HCT116 (cell line): Measurements from ENCODE around the gene TRIP13.

Experiments used
- CEBPB ChIP-seq: IDR thresholded peaks from 2 replicates; pipeline ENCODE4 v1.6.1; 2012; ENCODE audit warnings: low read depth
- CTCF ChIP-seq, 3 experiments: fragments of 200-600 bp in 1 of 3; sonication (generic) in 1 of 3; IDR thresholded peaks in 2 of 3; conservative IDR thresholded peaks in 1 of 3; 2 replicates each; pipeline ENCODE4 v1.5.1; 2012 to 2017; ENCODE audit warnings: low read depth in 2 of 3, low read length in 2 of 3, antibody characterized with exemption in 1 of 3, borderline replicate concordance in 1 of 3, control low read depth in 1 of 3, mild to moderate bottlenecking in 1 of 3, mixed read lengths in 1 of 3, mixed run types in 1 of 3, moderate library complexity in 1 of 3; ENCODE audit not compliant: insufficient read depth in 1 of 3
- MAX ChIP-seq: IDR thresholded peaks from 2 replicates; pipeline ENCODE4 v1.6.1; 2012
- POLR2A ChIP-seq: IDR thresholded peaks from 2 replicates; pipeline ENCODE4 v1.7.0; 2011; ENCODE audit warnings: borderline replicate concordance; ENCODE audit not compliant: insufficient read depth, insufficient read length; ENCODE audit errors: extremely low read depth
- POLR2AphosphoS5 ChIP-seq: IDR thresholded peaks from 2 replicates; pipeline ENCODE4 v1.6.1; 2011; ENCODE audit warnings: mild to moderate bottlenecking, low read depth, low read length, moderate library complexity
- REST ChIP-seq: IDR thresholded peaks from 2 replicates; pipeline ENCODE4 v1.6.1; 2012; ENCODE audit warnings: low read depth
- SP1 ChIP-seq: IDR thresholded peaks from 2 replicates; pipeline ENCODE4 v1.6.1; 2012; ENCODE audit warnings: low read depth
- ZNF274 ChIP-seq: fragments of 200-500 bp; sonication (Bioruptor generic); IDR thresholded peaks from 2 replicates; pipeline ENCODE4 v1.6.1; 2014; ENCODE audit warnings: mild to moderate bottlenecking, low read depth, low read length, inconsistent platforms

GRCh38 chr5:900781-901180 is 8.1 kb downstream of the TRIP13 start:
- TF ChIP-seq CTCF (IDR thresholded peaks at IDR 0.05 in 2 of 3, conservative IDR thresholded peaks at IDR 0.05 in 1 of 3; ENCODE audit: borderline replicate concordance in 1 of 3, insufficient read depth in 1 of 3, low read depth in 2 of 3, low read length in 2 of 3): no peak
- TF ChIP-seq MAX: no peak
- no peak for TF ChIP-seq ZNF274
- TF ChIP-seq POLR2A: no peak
- TF ChIP-seq POLR2AphosphoS5: no peak
- TF ChIP-seq SP1: no peak
- no peak for TF ChIP-seq CEBPB
- no peak for TF ChIP-seq REST
